HEK293 (cell line): ENCODE results near the gene TRPV2.

ENCODE experiments used
- CTCF ChIA-PET: fragments of 350-600 bp; formaldehyde crosslinking; extraction: SDS; loops from one replicate; lab custom pipeline; 2021; ENCODE audit warnings: antibody characterized with exemption; lab: Yijun Ruan, JAX
- POLR2A ChIA-PET: fragments of 300-600 bp; formaldehyde crosslinking; extraction: SDS; loops from one replicate; lab custom pipeline; 2020; ENCODE audit warnings: antibody characterized with exemption, inconsistent platforms; lab: Yijun Ruan, JAX
- H3K27ac ChIP-seq: fragments of 200-500 bp; sonication (Bioruptor generic); 2 replicates; pipeline ENCODE4 v1.5.1; 2014; ENCODE audit warnings: low read depth, low read length, control low read depth, inconsistent platforms; ENCODE audit errors: extremely low read depth
- H3K36me3 ChIP-seq, 2 experiments: fragments of 200-500 bp in 1 of 2; sonication (Bioruptor generic) in 1 of 2; 1 replicate in 1 of 2; 2 replicates in 1 of 2; pipeline ENCODE4 v1.5.1; 2014 to 2017; ENCODE audit warnings: inconsistent platforms in 2 of 2, low read length in 2 of 2; ENCODE audit not compliant: control insufficient read depth in 2 of 2, insufficient read depth in 1 of 2
- H3K4me1 ChIP-seq: fragments of 200-500 bp; sonication (Bioruptor generic); 2 replicates; pipeline ENCODE4 v1.5.1; 2014; ENCODE audit warnings: mild to moderate bottlenecking, low read length, inconsistent platforms; ENCODE audit not compliant: control insufficient read depth, insufficient read depth
- H3K4me3 ChIP-seq: 2 replicates; pipeline ENCODE4 v1.5.1; 2011; ENCODE audit warnings: low read depth, mild to moderate bottlenecking, control low read depth, low read length, moderate library complexity
- H3K9me3 ChIP-seq: fragments of 200-500 bp; sonication (Bioruptor generic); 2 replicates; pipeline ENCODE4 v1.5.1; 2014; ENCODE audit warnings: low read depth, low read length, inconsistent platforms; ENCODE audit not compliant: control insufficient read depth, insufficient read depth
- PRDM4 ChIP-seq: fragments of 450-650 bp; formaldehyde crosslinking; IDR thresholded peaks from 2 replicates; pipeline ENCODE4 v1.5.1; 2017; ENCODE audit warnings: missing biosample characterization, missing genetic modification characterization
- SCRT2 ChIP-seq: fragments of 450-650 bp; formaldehyde crosslinking; IDR thresholded peaks from 2 replicates; pipeline ENCODE4 v1.5.1; 2016; ENCODE audit warnings: missing biosample characterization, missing genetic modification characterization
- TSHZ1 ChIP-seq: fragments of 450-650 bp; formaldehyde crosslinking; IDR thresholded peaks from 2 replicates; pipeline ENCODE4 v1.5.1; 2016; ENCODE audit warnings: missing biosample characterization, missing genetic modification characterization, borderline replicate concordance
- ZBTB26 ChIP-seq: fragments of 450-650 bp; formaldehyde crosslinking; optimal IDR thresholded peaks from 2 replicates; pipeline ENCODE3; 2016; ENCODE audit warnings: missing biosample characterization, mild to moderate bottlenecking, missing genetic modification characterization
- ZNF138 ChIP-seq: fragments of 450-650 bp; formaldehyde crosslinking; IDR thresholded peaks from 2 replicates; pipeline ENCODE4 v1.5.1; 2016; ENCODE audit warnings: missing biosample characterization, missing genetic modification characterization, borderline replicate concordance
- ZNF16 ChIP-seq: fragments of 450-650 bp; formaldehyde crosslinking; IDR thresholded peaks from 2 replicates; pipeline ENCODE4 v1.5.1; 2016; ENCODE audit warnings: low read depth, missing biosample characterization, missing genetic modification characterization
- ZNF629 ChIP-seq: fragments of 450-650 bp; formaldehyde crosslinking; IDR thresholded peaks from 2 replicates; pipeline ENCODE4 v1.5.1; 2017; ENCODE audit warnings: missing biosample characterization, missing genetic modification characterization
- ZNF639 ChIP-seq: fragments of 450-650 bp; formaldehyde crosslinking; IDR thresholded peaks from 2 replicates; pipeline ENCODE4 v1.5.1; 2016; ENCODE audit warnings: missing biosample characterization, missing genetic modification characterization
- ZNF664 ChIP-seq: fragments of 450-650 bp; formaldehyde crosslinking; IDR thresholded peaks from 2 replicates; pipeline ENCODE4 v1.5.1; 2016; ENCODE audit warnings: missing biosample characterization, missing genetic modification characterization

Gene TRPV2

GRCh38 chr17:16447676-16448075 lies 32.3 kb downstream of the TRPV2 start (continued):
- TF ChIP-seq ZBTB26 (tag by site-specific recombination), result no peak
- TF ChIP-seq TSHZ1 (tag by site-specific recombination), result no peak
- no peak for TF ChIP-seq ZNF639
- TF ChIP-seq, all 188 proteins: peak for 5

- H3K4me3 ChIP-seq, result no peak overlapping the region
- CTCF ChIA-PET, result interaction anchor here (1.4 to 2.2 kb wide), 2 partner anchors 73 kb away, joined by 7 to 16 read pairs; no protein-coding TSS in a partner anchor
- no peak overlapping the region for H3K27ac ChIP-seq
- H3K4me1 ChIP-seq, result no peaks in the 10 kb centered on the region
- H3K9me3 ChIP-seq, result no peaks in the 10 kb centered on the region
- TF ChIP-seq ZNF629 (tag by site-specific recombination), result 0 out of 2 replicates have a peak, but pooled peaks have one; percentile 18
- TF ChIP-seq ZNF138 (tag by site-specific recombination), result no peak
- POLR2A ChIA-PET, result interaction anchor here (0.9 kb wide), 1 partner anchor 10 kb away, joined by 4 read pairs; no protein-coding TSS in a partner anchor
- peaks cover 12 to 52% of the 10 kb centered on the region in 2 experiments; a peak in 2 of 3 replicates for H3K36me3 ChIP-seq
Observed at GRCh38 chr17:16448490-16448889, 33.1 kb downstream of the TRPV2 start.

- Histone ChIP-seq H3K9me3 (no peaks in the 10 kb centered on the region), H3K27ac (no peak overlapping the region), H3K36me3 (peaks cover 12 to 45% of the 10 kb centered on the region in 2 experiments; a peak in 2 of 3 replicates), H3K4me3 (no peak overlapping the region), H3K4me1 (no peaks in the 10 kb centered on the region)
- TF ChIP-seq ZNF16 (tag by site-specific recombination) (no peak), PRDM4 (tag by site-specific recombination) (peak; percentile 21; the same call in 1 of the 2 replicates), SCRT2 (tag by site-specific recombination) (peak; percentile 57; the same call in 1 of the 2 replicates), ZNF664 (tag by site-specific recombination) (peak; percentile 70)
- CTCF ChIA-PET, result interaction anchor here (1.4 to 2.7 kb wide), 2 partner anchors 73 to 85 kb away, joined by 7 to 10 read pairs; no protein-coding TSS in a partner anchor
- POLR2A ChIA-PET, result interaction anchor here (3.4 kb wide), 1 partner anchor 10 kb away, joined by 17 read pairs; no protein-coding TSS in a partner anchor
Observed at GRCh38 chr17:16449121-16449570, 33.8 kb downstream of the TRPV2 start.
